ENCODE measurements around the gene CLOCK.

CLOCK gene

DNA sequence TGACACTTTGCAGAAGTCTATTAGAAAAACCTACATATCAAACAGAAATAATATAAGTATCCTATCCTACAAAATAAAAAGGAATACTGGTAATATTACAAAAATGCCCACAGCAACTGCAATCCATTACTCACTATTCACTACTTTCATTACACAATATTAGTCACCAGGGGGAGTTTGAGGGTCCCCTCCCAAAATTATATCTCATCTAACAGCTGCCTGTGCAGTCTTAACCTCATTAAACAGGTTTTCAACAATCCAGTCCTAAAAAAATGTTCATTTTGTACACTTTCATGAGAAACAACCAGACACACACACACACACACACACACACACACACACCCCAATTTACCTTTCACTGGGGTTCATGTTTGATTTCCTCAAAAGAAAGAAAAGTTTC is 2.9 kb downstream of the CLOCK start:
- Histone ChIP-seq H3K4me3 (ENCODE audit: insufficient read depth, low read length, poor library complexity, severe bottlenecking) (no peak overlapping the region), H4K20me1 (ENCODE audit: low read depth, low read length) (0 out of 2 replicates have a peak, but pooled peaks cover 3% of the 10 kb centered on the region), H3K79me2 (ENCODE audit: insufficient read depth, low read length) (no peaks in the 10 kb centered on the region), H3K9me2 (replicated peaks; ENCODE audit: insufficient read depth, low read length) (no peaks in the 10 kb centered on the region), H3K27ac (ENCODE audit: low read depth, low read length) (no peak overlapping the region), H3K4me2 (ENCODE audit: low read depth, low read length, poor library complexity, severe bottlenecking) (no peak overlapping the region), H3K9ac (ENCODE audit: low read length) (no peak overlapping the region), H2AFZ (ENCODE audit: low read depth, low read length, severe bottlenecking) (no peak overlapping the region), H3K27me3 (ENCODE audit: low read length) (no peaks in the 10 kb centered on the region), H3F3A (ENCODE audit: insufficient read depth) (peaks cover 7% of the 10 kb centered on the region; the same call in 1 of the 2 replicates), H3K9me3 (ENCODE audit: insufficient read depth, low read length) (no peaks in the 10 kb centered on the region), H3K36me3 (ENCODE audit: low read length) (no peaks in the 10 kb centered on the region)
- no peak for TF ChIP-seq EZH2phosphoT487 (conservative IDR thresholded peaks at IDR 0.05; ENCODE audit: low read length)
- TF ChIP-seq, protein P1, sequence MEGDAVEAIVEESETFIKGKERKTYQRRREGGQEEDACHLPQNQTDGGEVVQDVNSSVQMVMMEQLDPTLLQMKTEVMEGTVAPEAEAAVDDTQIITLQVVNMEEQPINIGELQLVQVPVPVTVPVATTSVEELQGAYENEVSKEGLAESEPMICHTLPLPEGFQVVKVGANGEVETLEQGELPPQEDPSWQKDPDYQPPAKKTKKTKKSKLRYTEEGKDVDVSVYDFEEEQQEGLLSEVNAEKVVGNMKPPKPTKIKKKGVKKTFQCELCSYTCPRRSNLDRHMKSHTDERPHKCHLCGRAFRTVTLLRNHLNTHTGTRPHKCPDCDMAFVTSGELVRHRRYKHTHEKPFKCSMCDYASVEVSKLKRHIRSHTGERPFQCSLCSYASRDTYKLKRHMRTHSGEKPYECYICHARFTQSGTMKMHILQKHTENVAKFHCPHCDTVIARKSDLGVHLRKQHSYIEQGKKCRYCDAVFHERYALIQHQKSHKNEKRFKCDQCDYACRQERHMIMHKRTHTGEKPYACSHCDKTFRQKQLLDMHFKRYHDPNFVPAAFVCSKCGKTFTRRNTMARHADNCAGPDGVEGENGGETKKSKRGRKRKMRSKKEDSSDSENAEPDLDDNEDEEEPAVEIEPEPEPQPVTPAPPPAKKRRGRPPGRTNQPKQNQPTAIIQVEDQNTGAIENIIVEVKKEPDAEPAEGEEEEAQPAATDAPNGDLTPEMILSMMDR (IDR thresholded peaks at IDR 0.05; ENCODE audit: insufficient read depth, low read length, poor library complexity, severe bottlenecking) = no peak

DNA sequence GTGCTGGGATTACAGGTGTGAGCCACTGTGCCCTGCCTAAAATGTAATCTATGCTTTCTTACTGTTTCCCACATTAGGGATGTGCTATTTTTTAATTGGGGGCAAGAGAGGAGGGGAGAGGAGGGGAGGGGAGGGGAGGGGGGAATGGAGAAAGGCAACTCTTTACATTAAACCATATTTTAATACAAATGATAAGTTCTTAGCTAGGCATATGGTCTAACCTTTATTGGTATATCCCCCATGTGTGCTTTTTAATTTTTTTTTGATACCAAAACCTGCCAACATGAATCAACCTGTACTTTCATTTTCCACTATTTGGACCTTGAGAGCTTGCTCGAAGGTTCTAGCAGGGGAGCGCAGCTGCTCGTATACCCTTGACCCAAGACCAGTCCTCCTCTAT is 6.4 kb downstream of the CLOCK start:
- Histone ChIP-seq H3K4me2 (ENCODE audit: low read depth, low read length, poor library complexity, severe bottlenecking) (no peak overlapping the region), H3K27me3 (ENCODE audit: low read length) (no peaks in the 10 kb centered on the region), H3K9me3 (ENCODE audit: insufficient read depth, low read length) (no peaks in the 10 kb centered on the region), H3K9me2 (replicated peaks; ENCODE audit: insufficient read depth, low read length) (no peaks in the 10 kb centered on the region), H3K4me3 (ENCODE audit: insufficient read depth, low read length, poor library complexity, severe bottlenecking) (no peak overlapping the region), H3K36me3 (ENCODE audit: low read length) (no peaks in the 10 kb centered on the region), H3K27ac (ENCODE audit: low read depth, low read length) (no peak overlapping the region), H4K20me1 (ENCODE audit: low read depth, low read length) (0 out of 2 replicates have a peak, but pooled peaks cover 3% of the 10 kb centered on the region), H3K9ac (ENCODE audit: low read length) (no peak overlapping the region), H3K79me2 (ENCODE audit: insufficient read depth, low read length) (no peaks in the 10 kb centered on the region), H3F3A (ENCODE audit: insufficient read depth) (peaks cover 4% of the 10 kb centered on the region; the same call in 1 of the 2 replicates), H2AFZ (ENCODE audit: low read depth, low read length, severe bottlenecking) (no peak overlapping the region)
- TF ChIP-seq, protein P1 (IDR thresholded peaks at IDR 0.05; ENCODE audit: insufficient read depth, low read length, poor library complexity, severe bottlenecking) = no peak
- TF ChIP-seq EZH2phosphoT487 (conservative IDR thresholded peaks at IDR 0.05; ENCODE audit: low read length) = no peak

DNA sequence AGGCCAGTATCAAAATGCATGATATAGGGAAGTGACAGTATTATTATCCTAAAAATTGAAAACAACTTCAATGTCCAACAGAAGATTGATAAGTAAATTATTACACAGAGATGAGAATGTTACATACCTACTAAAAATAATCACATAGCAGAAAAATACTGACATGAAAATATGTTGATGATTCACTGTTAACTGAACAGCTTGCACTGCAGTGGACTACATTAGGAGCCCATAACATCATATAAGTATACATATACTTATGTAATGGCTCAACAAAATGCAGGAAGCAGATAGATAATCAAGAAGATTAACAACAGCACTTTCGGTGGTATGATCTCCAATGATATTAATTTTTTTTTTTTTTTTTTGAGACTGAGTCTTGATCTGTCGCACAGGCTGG is 7.1 kb downstream of the CLOCK start:
- no peak overlapping the region for H3K4me3 ChIP-seq (ENCODE audit: insufficient read depth, low read length, poor library complexity, severe bottlenecking)
- no peak overlapping the region for H3K9ac ChIP-seq (ENCODE audit: low read length)
- no peaks in the 10 kb centered on the region for H3K9me3 ChIP-seq (ENCODE audit: insufficient read depth, low read length)
- no peaks in the 10 kb centered on the region for H3K27me3 ChIP-seq (ENCODE audit: low read length)
- H3K4me2 ChIP-seq (ENCODE audit: low read depth, low read length, poor library complexity, severe bottlenecking) = no peak overlapping the region
- TF ChIP-seq EZH2phosphoT487 (conservative IDR thresholded peaks at IDR 0.05; ENCODE audit: low read length) = no peak
- TF ChIP-seq, protein P1 (IDR thresholded peaks at IDR 0.05; ENCODE audit: insufficient read depth, low read length, poor library complexity, severe bottlenecking) = no peak
- H3K79me2 ChIP-seq (ENCODE audit: insufficient read depth, low read length) = no peaks in the 10 kb centered on the region
- H3F3A ChIP-seq (ENCODE audit: insufficient read depth) = no peaks in the 10 kb centered on the region
- H3K27ac ChIP-seq (ENCODE audit: low read depth, low read length) = no peak overlapping the region
- H3K9me2 ChIP-seq (replicated peaks; ENCODE audit: insufficient read depth, low read length) = no peaks in the 10 kb centered on the region
- H3K36me3 ChIP-seq (ENCODE audit: low read length) = no peaks in the 10 kb centered on the region
- H4K20me1 ChIP-seq (ENCODE audit: low read depth, low read length) = 0 out of 2 replicates have a peak, but pooled peaks cover 3% of the 10 kb centered on the region
- H2AFZ ChIP-seq (ENCODE audit: low read depth, low read length, severe bottlenecking) = no peak overlapping the region
